Measurements from ENCODE around the gene NEK2. TPM values are rescaled to one million over a fixed set of nuclear protein-coding genes. Genes with fewer than 3 reads are reported as not detected.
"Not testable (repeated sequence)": the region's sequence is repeated elsewhere in the genome, so short reads cannot be mapped to it uniquely, and the experiment has no call there.

The NEK2 gene
- total and polyA plus RNA-seq, 5 donors from 2014 or later = 0.81 to 1.5 (median 1.5) TPM

DNA sequence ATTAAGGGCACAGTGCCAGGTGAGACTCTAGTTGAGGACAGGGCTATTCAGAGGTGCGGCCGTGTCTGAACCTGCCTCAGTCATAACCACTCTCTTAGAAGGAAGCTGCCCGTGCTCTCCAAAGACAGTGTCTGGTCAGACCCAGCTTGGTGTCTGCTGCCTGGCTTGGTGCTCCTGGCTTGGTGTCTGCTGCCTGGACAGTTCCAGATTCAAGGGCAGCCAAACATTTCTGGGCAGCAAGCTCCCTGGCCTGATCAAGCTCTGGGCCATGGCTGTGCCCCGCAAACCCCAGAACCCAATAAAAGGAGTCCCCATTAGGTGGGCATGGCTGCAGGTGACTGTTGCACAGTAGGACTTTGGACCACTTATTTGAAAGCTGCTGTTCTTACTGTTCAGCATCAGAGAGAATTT lies 27.7 kb downstream of the NEK2 start:
- H3K4me1 Mint-ChIP-seq = peaks cover 0 to 13% (median 3%) of the 10 kb centered on the region in 4 donors
- Histone ChIP-seq H3K27ac (ENCODE audit: insufficient read depth, low read length, poor library complexity, severe bottlenecking) (no peak overlapping the region), H3K36me3 (ENCODE audit: control insufficient read depth, insufficient read depth, low read length) (no peaks in the 10 kb centered on the region), H3K4me3 (ENCODE audit: low read depth, low read length) (no peak overlapping the region), H3K9me3 (ENCODE audit: control insufficient read depth in 2 of 2, low read length in 2 of 2) (no peaks in the 10 kb centered on the region), H3K4me1 (ENCODE audit: control insufficient read depth, insufficient read depth, low read length, poor library complexity, severe bottlenecking) (no peaks in the 10 kb centered on the region), H3K27me3 (ENCODE audit: control insufficient read depth, insufficient read depth, low read length) (no peaks in the 10 kb centered on the region)
- DNase-seq (no peak), ATAC-seq (ENCODE audit: low read depth in 2 of 2) (no peak)
- no peak overlapping the region for H3K27ac Mint-ChIP-seq
- peaks cover 5% of the 10 kb centered on the region for H3K27me3 Mint-ChIP-seq
- H3K9me3 Mint-ChIP-seq = peaks cover 0 to 2% (median 0%) of the 10 kb centered on the region in 7 donors
- H3K36me3 Mint-ChIP-seq = no peaks in the 10 kb centered on the region
- no peak overlapping the region for H3K4me3 Mint-ChIP-seq

GRCh38 chr1:211646566-211646965 lies 28.9 kb downstream of the NEK2 start:
- Mint-ChIP-seq H3K9me3 (peaks cover 0 to 2% (median 0%) of the 10 kb centered on the region in 7 donors), H3K27ac (peak overlapping the region in 1 of 3 donors; percentile 15), H3K36me3 (no peaks in the 10 kb centered on the region), H3K4me1 (peaks cover 0 to 15% (median 3%) of the 10 kb centered on the region in 4 donors), H3K4me3 (no peak overlapping the region), H3K27me3 (peaks cover 5% of the 10 kb centered on the region)
- H3K9me3 ChIP-seq (ENCODE audit: control insufficient read depth in 2 of 2, low read length in 2 of 2) = no peaks in the 10 kb centered on the region
- DNase-seq (no peak), ATAC-seq (ENCODE audit: low read depth in 2 of 2) (no peak)
- no peaks in the 10 kb centered on the region for H3K27me3 ChIP-seq (ENCODE audit: control insufficient read depth, insufficient read depth, low read length)
- H3K4me1 ChIP-seq (ENCODE audit: control insufficient read depth, insufficient read depth, low read length, poor library complexity, severe bottlenecking) = no peaks in the 10 kb centered on the region
- no peak overlapping the region for H3K27ac ChIP-seq (ENCODE audit: insufficient read depth, low read length, poor library complexity, severe bottlenecking)
- H3K4me3 ChIP-seq (ENCODE audit: low read depth, low read length) = no peak overlapping the region
- H3K36me3 ChIP-seq (ENCODE audit: control insufficient read depth, insufficient read depth, low read length) = no peaks in the 10 kb centered on the region

DNA sequence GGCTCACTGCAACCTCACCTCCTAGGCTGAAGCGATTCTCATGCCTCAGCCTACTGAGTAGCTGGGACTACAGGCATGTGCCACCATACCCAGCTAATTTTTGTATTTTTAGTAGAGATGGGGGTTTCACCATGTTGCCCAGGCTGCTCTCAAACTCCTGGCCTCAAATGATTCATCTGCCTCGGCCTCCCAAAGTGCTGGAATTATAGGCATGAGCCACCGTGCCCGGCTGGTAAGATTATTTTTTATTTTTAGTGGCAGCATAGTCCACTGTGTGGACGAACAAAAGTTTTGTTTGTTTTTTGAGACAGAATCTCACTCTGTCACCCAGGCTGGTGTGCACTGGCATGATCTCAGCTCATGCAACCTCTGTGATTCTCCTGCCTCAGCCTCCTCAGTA lies 29.8 kb downstream of the NEK2 start:
- not testable (repeated sequence) for H3K36me3 Mint-ChIP-seq; H3K27me3 Mint-ChIP-seq; H3K27me3 ChIP-seq (ENCODE audit: control insufficient read depth, insufficient read depth, low read length); H3K27ac ChIP-seq (ENCODE audit: insufficient read depth, low read length, poor library complexity, severe bottlenecking); H3K4me3 Mint-ChIP-seq; H3K9me3 Mint-ChIP-seq; H3K9me3 ChIP-seq (ENCODE audit: control insufficient read depth in 2 of 2, low read length in 2 of 2); H3K36me3 ChIP-seq (ENCODE audit: control insufficient read depth, insufficient read depth, low read length); DNase-seq; H3K4me1 ChIP-seq (ENCODE audit: control insufficient read depth, insufficient read depth, low read length, poor library complexity, severe bottlenecking); ATAC-seq (ENCODE audit: low read depth in 2 of 2); H3K27ac Mint-ChIP-seq; H3K4me3 ChIP-seq (ENCODE audit: low read depth, low read length)
- H3K4me1 Mint-ChIP-seq = peaks cover 0 to 15% (median 3%) of the 10 kb centered on the region in 4 donors

- no peaks in the 10 kb centered on the region for H3K9me3 ChIP-seq (ENCODE audit: control insufficient read depth in 2 of 2, low read length in 2 of 2)
- Mint-ChIP-seq H3K4me1 (peaks cover 0 to 15% (median 3%) of the 10 kb centered on the region in 4 donors), H3K27me3 (peaks cover 8% of the 10 kb centered on the region), H3K9me3 (no peaks in the 10 kb centered on the region), H3K36me3 (no peaks in the 10 kb centered on the region), H3K4me3 (no peak overlapping the region), H3K27ac (no peak overlapping the region)
- H3K4me1 ChIP-seq (ENCODE audit: control insufficient read depth, insufficient read depth, low read length, poor library complexity, severe bottlenecking) = no peaks in the 10 kb centered on the region
- no peaks in the 10 kb centered on the region for H3K36me3 ChIP-seq (ENCODE audit: control insufficient read depth, insufficient read depth, low read length)
- H3K27ac ChIP-seq (ENCODE audit: insufficient read depth, low read length, poor library complexity, severe bottlenecking) = no peak overlapping the region
- DNase-seq (no peak), ATAC-seq (ENCODE audit: low read depth in 2 of 2) (no peak)
- H3K4me3 ChIP-seq (ENCODE audit: low read depth, low read length) = no peak overlapping the region
- no peaks in the 10 kb centered on the region for H3K27me3 ChIP-seq (ENCODE audit: control insufficient read depth, insufficient read depth, low read length)
These were observed 30.8 kb downstream of the NEK2 start for GRCh38 chr1:211644653-211645052.

DNA sequence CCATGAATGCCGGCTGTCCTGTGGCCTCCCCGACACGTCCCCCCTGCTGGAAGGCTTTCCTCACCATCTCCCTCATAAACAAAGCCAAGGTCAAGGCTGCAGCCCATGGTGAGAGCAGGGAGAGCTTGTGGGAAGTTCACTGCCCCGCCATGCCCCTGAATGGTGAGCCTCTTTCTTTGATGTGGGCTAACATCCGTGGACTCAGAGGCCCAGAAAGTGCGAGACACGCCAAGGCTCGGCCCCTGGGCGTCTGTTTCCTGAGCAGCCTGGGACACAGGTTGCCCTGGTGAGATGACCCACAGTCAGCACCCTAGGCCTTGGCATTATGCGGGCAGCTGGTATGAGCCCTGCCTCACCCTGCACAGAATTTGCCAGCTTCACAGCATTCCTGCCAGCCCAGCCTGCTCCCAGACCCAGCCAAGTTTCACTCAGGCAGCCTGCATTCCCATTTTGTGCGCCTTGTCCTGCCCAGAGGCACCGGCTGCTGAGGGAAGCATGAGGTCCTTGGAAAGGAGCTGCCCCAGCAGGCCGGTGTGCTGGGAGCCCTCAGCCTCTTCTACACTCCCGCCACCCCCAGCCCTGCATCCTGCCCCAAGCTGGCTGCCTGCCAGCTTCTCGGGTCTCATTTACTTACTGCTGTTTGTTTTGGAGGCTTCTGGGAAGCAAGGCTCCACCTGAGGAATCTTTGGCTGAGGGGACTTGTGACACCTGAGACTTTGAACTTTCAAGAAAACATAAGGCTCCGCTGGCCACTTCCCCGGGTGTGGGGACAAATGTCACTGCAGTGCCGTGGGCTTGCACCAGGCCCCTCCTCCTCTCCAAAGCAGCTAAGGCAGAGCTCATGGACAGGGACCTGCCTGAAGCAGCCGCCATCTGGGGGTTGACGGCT lies 31.9 kb downstream of the NEK2 start:
- Mint-ChIP-seq H3K9me3 (no peaks in the 10 kb centered on the region), H3K27me3 (peaks cover 5% of the 10 kb centered on the region), H3K27ac (peak overlapping the region in 1 of 3 donors; percentile 36), H3K36me3 (no peaks in the 10 kb centered on the region), H3K4me1 (peaks cover 0 to 15% (median 3%) of the 10 kb centered on the region in 4 donors), H3K4me3 (peak overlapping the region in 1 of 4 donors; percentile 38)
- ATAC-seq (ENCODE audit: low read depth in 2 of 2) (no peak), DNase-seq (peak in 1 of 3 donors; percentile 17)
- H3K27me3 ChIP-seq (ENCODE audit: control insufficient read depth, insufficient read depth, low read length) = no peaks in the 10 kb centered on the region
- H3K36me3 ChIP-seq (ENCODE audit: control insufficient read depth, insufficient read depth, low read length) = no peaks in the 10 kb centered on the region
- H3K4me1 ChIP-seq (ENCODE audit: control insufficient read depth, insufficient read depth, low read length, poor library complexity, severe bottlenecking) = no peaks in the 10 kb centered on the region
- H3K27ac ChIP-seq (ENCODE audit: insufficient read depth, low read length, poor library complexity, severe bottlenecking) = no peak overlapping the region
- no peaks in the 10 kb centered on the region for H3K9me3 ChIP-seq (ENCODE audit: control insufficient read depth in 2 of 2, low read length in 2 of 2)
- H3K4me3 ChIP-seq (ENCODE audit: low read depth, low read length) = no peak overlapping the region

DNA sequence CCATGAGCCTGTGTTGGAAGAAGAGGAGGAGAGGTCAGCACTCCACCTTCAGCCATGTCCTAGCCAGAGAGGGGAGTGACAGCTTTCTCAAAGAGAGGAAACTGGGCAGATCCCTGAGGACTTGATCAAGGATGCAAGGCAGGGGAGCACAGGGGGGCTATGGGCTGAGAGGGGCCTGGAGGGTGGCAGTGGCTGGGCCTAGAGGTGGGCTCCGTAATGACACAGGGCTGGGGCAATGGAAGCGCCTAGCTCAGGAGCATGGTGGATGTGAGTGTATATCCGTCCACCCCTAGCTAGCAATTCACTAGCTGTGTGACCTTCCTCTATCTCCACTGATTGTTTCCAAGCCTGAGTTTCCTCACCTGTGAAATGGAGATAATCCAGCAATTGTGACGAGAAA lies 32.6 kb downstream of the NEK2 start:
- no peaks in the 10 kb centered on the region for H3K36me3 ChIP-seq (ENCODE audit: control insufficient read depth, insufficient read depth, low read length)
- Mint-ChIP-seq H3K36me3 (no peaks in the 10 kb centered on the region), H3K27me3 (peaks cover 5% of the 10 kb centered on the region), H3K27ac (no peak overlapping the region), H3K4me1 (peaks cover 0 to 15% (median 3%) of the 10 kb centered on the region in 4 donors), H3K4me3 (no peak overlapping the region), H3K9me3 (peaks cover 0 to 1% (median 0%) of the 10 kb centered on the region in 7 donors)
- no peaks in the 10 kb centered on the region for H3K9me3 ChIP-seq (ENCODE audit: control insufficient read depth in 2 of 2, low read length in 2 of 2)
- no peaks in the 10 kb centered on the region for H3K27me3 ChIP-seq (ENCODE audit: control insufficient read depth, insufficient read depth, low read length)
- H3K27ac ChIP-seq (ENCODE audit: insufficient read depth, low read length, poor library complexity, severe bottlenecking) = no peak overlapping the region
- ATAC-seq (ENCODE audit: low read depth in 2 of 2) (no peak), DNase-seq (no peak)
- no peak overlapping the region for H3K4me3 ChIP-seq (ENCODE audit: low read depth, low read length)
- no peaks in the 10 kb centered on the region for H3K4me1 ChIP-seq (ENCODE audit: control insufficient read depth, insufficient read depth, low read length, poor library complexity, severe bottlenecking)

- H3K4me3 ChIP-seq (ENCODE audit: low read depth, low read length) = no peak overlapping the region
- H3K36me3 ChIP-seq (ENCODE audit: control insufficient read depth, insufficient read depth, low read length) = no peaks in the 10 kb centered on the region
- no peak for DNase-seq
- Mint-ChIP-seq H3K4me1 (peaks cover 0 to 15% (median 3%) of the 10 kb centered on the region in 4 donors), H3K27me3 (peaks cover 5% of the 10 kb centered on the region), H3K27ac (no peak overlapping the region), H3K9me3 (peaks cover 0 to 1% (median 0%) of the 10 kb centered on the region in 7 donors), H3K36me3 (no peaks in the 10 kb centered on the region), H3K4me3 (no peak overlapping the region)
- no peaks in the 10 kb centered on the region for H3K4me1 ChIP-seq (ENCODE audit: control insufficient read depth, insufficient read depth, low read length, poor library complexity, severe bottlenecking)
- no peaks in the 10 kb centered on the region for H3K27me3 ChIP-seq (ENCODE audit: control insufficient read depth, insufficient read depth, low read length)
- no peaks in the 10 kb centered on the region for H3K9me3 ChIP-seq (ENCODE audit: control insufficient read depth in 2 of 2, low read length in 2 of 2)
- H3K27ac ChIP-seq (ENCODE audit: insufficient read depth, low read length, poor library complexity, severe bottlenecking) = no peak overlapping the region
- ATAC-seq (ENCODE audit: low read depth in 2 of 2) = no peak
These were observed 33.5 kb downstream of the NEK2 start for GRCh38 chr1:211641942-211642341.

Data from CD4-positive, CD25-positive, alpha-beta regulatory T cell (primary cell).